WTC11 (cell line): ENCODE data around the gene MTFR2. TPM values are rescaled to one million over a fixed set of nuclear protein-coding genes. Genes with fewer than 3 reads are reported as not detected.

Experiments
- ATAC-seq: fragments of 200-7000 bp; cut with Tn5 transposase; 2 replicates; pipeline ENCODE4 v1.10.0; 2021; ENCODE audit warnings: mild to moderate bottlenecking, moderate library complexity
- CTCF ChIA-PET: fragments of 300-600 bp; sonication (Branson Sonifier 250); formaldehyde crosslinking; loops from one replicate; lab custom pipeline; 2021; ENCODE audit warnings: antibody characterized with exemption; lab: Charles Lee
- POLR2A ChIA-PET: fragments of 350-600 bp; sonication (Branson Sonifier 250); formaldehyde crosslinking; loops from one replicate; lab custom pipeline; 2021; ENCODE audit warnings: antibody characterized with exemption; lab: Charles Lee
- DNase-seq: peaks from one replicate; pipeline ENCODE4 v3.0.0; 2021; ENCODE audit warnings: low spot score
- H3K27ac Mint-ChIP-seq: 2 replicates; pipeline ENCODE4 v1.8.0; 2021; ENCODE audit warnings: mixed read lengths
- H3K27me3 Mint-ChIP-seq: 2 replicates; pipeline ENCODE4 v1.8.0; 2021; ENCODE audit warnings: low read depth, mild to moderate bottlenecking, moderate library complexity, mixed read lengths
- H3K36me3 Mint-ChIP-seq: 2 replicates; pipeline ENCODE4 v1.8.0; 2021; ENCODE audit warnings: mixed read lengths
- H3K4me1 Mint-ChIP-seq: 2 replicates; pipeline ENCODE4 v1.8.0; 2022; ENCODE audit warnings: mixed read lengths
- H3K4me3 Mint-ChIP-seq: 2 replicates; pipeline ENCODE4 v1.8.0; 2021; ENCODE audit warnings: mild to moderate bottlenecking, moderate library complexity, mixed read lengths
- H3K9me3 Mint-ChIP-seq: 2 replicates; pipeline ENCODE4 v1.8.0; 2021; ENCODE audit warnings: mixed read lengths
- AR ChIP-seq: fragments of 250-450 bp; sonication (Bioruptor Pico); IDR thresholded peaks from 2 replicates; pipeline ENCODE4 v1.9.0; 2021; ENCODE audit warnings: mild to moderate bottlenecking
- CBFB ChIP-seq: sonication (generic); formaldehyde crosslinking; IDR thresholded peaks from 2 replicates; pipeline ENCODE4 v1.8.1; 2022; ENCODE audit warnings: mild to moderate bottlenecking, low read depth, missing genetic modification reagents
- CDX4 ChIP-seq: fragments of 250-450 bp; sonication (Bioruptor Pico); IDR thresholded peaks from 2 replicates; pipeline ENCODE4 v1.9.0; 2021; ENCODE audit warnings: moderate library complexity, mild to moderate bottlenecking, inconsistent platforms, borderline replicate concordance
- CREB1 ChIP-seq: sonication (generic); formaldehyde crosslinking; IDR thresholded peaks from 2 replicates; pipeline ENCODE4 v1.8.0; 2023; ENCODE audit warnings: mild to moderate bottlenecking, missing genetic modification reagents
- EMX1 ChIP-seq: fragments of 250-450 bp; sonication (Bioruptor Pico); IDR thresholded peaks from 2 replicates; pipeline ENCODE4 v1.8.0; 2021; ENCODE audit warnings: mild to moderate bottlenecking
- FOXP4 ChIP-seq: sonication (generic); formaldehyde crosslinking; IDR thresholded peaks from 2 replicates; pipeline ENCODE4 v1.8.0; 2022; ENCODE audit warnings: mild to moderate bottlenecking, missing genetic modification reagents
- GABPB1 ChIP-seq: sonication (generic); formaldehyde crosslinking; IDR thresholded peaks from 2 replicates; pipeline ENCODE4 v1.8.1; 2023; ENCODE audit warnings: mild to moderate bottlenecking, missing genetic modification reagents
- GRHL2 ChIP-seq: fragments of 250-450 bp; sonication (Bioruptor Pico); IDR thresholded peaks from 2 replicates; pipeline ENCODE4 v1.8.0; 2022; ENCODE audit warnings: mild to moderate bottlenecking, moderate library complexity; ENCODE audit not compliant: insufficient replicate concordance, severe bottlenecking
- GTF2I ChIP-seq: fragments of 250-450 bp; sonication (Bioruptor Pico); conservative IDR thresholded peaks from 2 replicates; pipeline ENCODE4 v1.4.0; 2021; ENCODE audit warnings: mild to moderate bottlenecking
- HMGXB4 ChIP-seq: sonication (generic); formaldehyde crosslinking; IDR thresholded peaks from 2 replicates; pipeline ENCODE4 v1.8.1; 2023; ENCODE audit warnings: mild to moderate bottlenecking, moderate library complexity, missing genetic modification reagents
- MAX ChIP-seq: sonication (generic); formaldehyde crosslinking; IDR thresholded peaks from 2 replicates; pipeline ENCODE4 v1.8.0; 2022; ENCODE audit warnings: mild to moderate bottlenecking, missing genetic modification reagents
- NFYB ChIP-seq: sonication (generic); formaldehyde crosslinking; conservative IDR thresholded peaks from 2 replicates; pipeline ENCODE4 v1.8.0; 2022; ENCODE audit warnings: low read depth, missing genetic modification reagents
- NR1H2 ChIP-seq: sonication (generic); formaldehyde crosslinking; IDR thresholded peaks from 2 replicates; pipeline ENCODE4 v1.9.0; 2021; ENCODE audit warnings: mild to moderate bottlenecking, moderate library complexity, missing genetic modification reagents
- OVOL2 ChIP-seq: fragments of 250-450 bp; sonication (Bioruptor Pico); IDR thresholded peaks from 2 replicates; pipeline ENCODE4 v1.9.0; 2021; ENCODE audit warnings: mild to moderate bottlenecking, borderline replicate concordance
- PRDM15 ChIP-seq: sonication (generic); formaldehyde crosslinking; IDR thresholded peaks from 2 replicates; pipeline ENCODE4 v1.8.0; 2022; ENCODE audit warnings: missing genetic modification reagents
- TP53 ChIP-seq: sonication (generic); formaldehyde crosslinking; IDR thresholded peaks from 2 replicates; pipeline ENCODE4 v1.8.1; 2023; ENCODE audit warnings: mild to moderate bottlenecking, missing genetic modification reagents
- USF2 ChIP-seq: sonication (generic); formaldehyde crosslinking; IDR thresholded peaks from 2 replicates; pipeline ENCODE4 v1.8.1; 2023; ENCODE audit warnings: mild to moderate bottlenecking, missing genetic modification reagents, moderate library complexity
- ZBTB21 ChIP-seq: sonication (generic); formaldehyde crosslinking; IDR thresholded peaks from 2 replicates; pipeline ENCODE4 v1.8.1; 2023; ENCODE audit warnings: mild to moderate bottlenecking, missing genetic modification reagents, borderline replicate concordance
- ZNF423 ChIP-seq: fragments of 250-450 bp; sonication (Bioruptor Pico); IDR thresholded peaks from 2 replicates; pipeline ENCODE4 v2.1.2; 2022; ENCODE audit warnings: mild to moderate bottlenecking, moderate library complexity
- ZNF512 ChIP-seq: sonication (generic); formaldehyde crosslinking; IDR thresholded peaks from 2 replicates; pipeline ENCODE4 v1.8.1; 2022; ENCODE audit warnings: missing genetic modification reagents, borderline replicate concordance
- total RNA-seq: library from RNA; stranded (reverse); gene quantifications from 3 replicates; pipeline ENCODE4 v1.2.3, GENCODE V29; 2021

The MTFR2 gene
- total RNA-seq, 1 experiment from 2014 or later: 8.5 TPM

GRCh38 chr6:136228814-136229213 is 21.3 kb downstream of the MTFR2 start:
- Mint-ChIP-seq H3K4me3 (no peak overlapping the region), H3K36me3 (peaks cover 8% of the 10 kb centered on the region), H3K27ac (no peak overlapping the region), H3K4me1 (no peaks in the 10 kb centered on the region), H3K27me3 (peaks cover 4% of the 10 kb centered on the region; the same call in 1 of the 2 replicates), H3K9me3 (peaks cover 5% of the 10 kb centered on the region)
- DNase-seq (no peak), ATAC-seq (no peak)
- no peak for TF ChIP-seq GTF2I (CRISPR knock-in tag)
- TF ChIP-seq ZNF512 (CRISPR knock-in tag): no peak
- no peak for TF ChIP-seq GABPB1
- no peak for TF ChIP-seq NR1H2
- TF ChIP-seq MAX (CRISPR knock-in tag): no peak
- no peak for TF ChIP-seq AR
- TF ChIP-seq PRDM15 (CRISPR knock-in tag): no peak
- TF ChIP-seq GRHL2 (CRISPR knock-in tag): no peak
- TF ChIP-seq CDX4: no peak
- TF ChIP-seq ZNF423 (CRISPR knock-in tag): no peak
- TF ChIP-seq HMGXB4 (CRISPR knock-in tag): no peak
- no peak for TF ChIP-seq FOXP4 (CRISPR knock-in tag)
- TF ChIP-seq EMX1 (CRISPR knock-in tag): no peak
- TF ChIP-seq CREB1 (CRISPR knock-in tag): no peak
- TF ChIP-seq CBFB (CRISPR knock-in tag): no peak
- no peak for TF ChIP-seq ZBTB21 (CRISPR knock-in tag)
- no peak for TF ChIP-seq TP53 (CRISPR knock-in tag)
- TF ChIP-seq USF2 (CRISPR knock-in tag): no peak
- TF ChIP-seq NFYB (CRISPR knock-in tag): no peak
- TF ChIP-seq OVOL2 (CRISPR knock-in tag): no peak
- CTCF ChIA-PET: no interaction called here
- POLR2A ChIA-PET: no interaction called here
